Subcutaneous adipose tissue (tissue), 4 donors: ENCODE results near the gene TUB. TPM values are rescaled to one million over a fixed set of nuclear protein-coding genes. Genes with fewer than 3 reads are reported as not detected.

Source experiments
- CTCF ChIP-seq: fragments of 450-650 bp; IDR thresholded peaks from one replicate; pipeline ENCODE4 v1.5.1; 2016; ENCODE audit warnings: low read depth, mild to moderate bottlenecking, control low read depth, antibody characterized with exemption, moderate library complexity
- total RNA-seq, 4 donors: library from RNA; depleted of rRNA; stranded (reverse); fragments of >200 nt; gene quantifications; one replicate each; pipeline ENCODE4 v1.1.0, GENCODE V29; 2016

TUB gene
- total RNA-seq, 4 donors from 2014 or later: 4.2 to 9.8 (median 8.4) TPM

DNA sequence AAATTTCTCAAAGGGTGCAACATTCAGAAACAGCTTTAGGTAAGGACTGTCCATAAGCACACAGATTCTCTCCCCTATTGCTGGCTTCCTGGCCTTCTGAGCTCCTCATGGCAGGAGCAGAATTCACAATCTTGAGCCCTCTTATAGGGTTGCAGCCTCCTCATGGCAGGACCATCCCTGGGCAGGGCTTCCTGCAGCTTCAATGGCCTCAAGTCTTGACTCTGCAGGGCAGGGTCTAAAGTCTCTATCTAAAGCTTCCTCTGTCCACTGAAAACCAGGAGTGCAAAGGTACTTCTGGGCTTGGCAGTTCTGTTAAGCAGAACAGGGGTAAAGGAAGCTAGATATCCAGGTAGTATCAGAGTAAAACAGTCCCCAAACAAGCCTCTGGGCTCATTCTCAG is 28.7 kb downstream of the TUB start:
- no peak for TF ChIP-seq CTCF

DNA sequence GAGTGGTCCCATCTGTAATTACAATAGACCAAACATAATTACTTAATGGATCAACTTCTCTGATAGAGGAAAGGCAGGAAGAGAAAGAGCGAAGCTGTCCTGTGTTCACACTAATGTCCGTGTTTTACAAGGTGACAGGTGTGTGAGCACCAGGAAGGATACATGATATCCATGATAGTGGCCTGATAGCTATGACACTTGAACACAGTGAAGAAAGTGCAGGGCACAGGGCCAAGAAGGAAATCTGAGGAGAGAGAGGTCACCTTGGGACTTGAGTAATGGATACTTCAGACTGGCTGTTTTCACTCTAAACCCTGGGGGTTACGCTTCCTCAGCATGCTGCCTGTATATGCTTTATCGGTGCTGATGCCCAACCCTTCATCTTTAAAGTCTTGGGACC is 29.4 kb downstream of the TUB start:
- no peak for TF ChIP-seq CTCF

GRCh38 chr11:8111636-8112035 is 30.6 kb downstream of the TUB start:
- TF ChIP-seq CTCF: no peak

GRCh38 chr11:8122173-8122764 is 41.3 kb downstream of the TUB start:
- no peak for TF ChIP-seq CTCF

DNA sequence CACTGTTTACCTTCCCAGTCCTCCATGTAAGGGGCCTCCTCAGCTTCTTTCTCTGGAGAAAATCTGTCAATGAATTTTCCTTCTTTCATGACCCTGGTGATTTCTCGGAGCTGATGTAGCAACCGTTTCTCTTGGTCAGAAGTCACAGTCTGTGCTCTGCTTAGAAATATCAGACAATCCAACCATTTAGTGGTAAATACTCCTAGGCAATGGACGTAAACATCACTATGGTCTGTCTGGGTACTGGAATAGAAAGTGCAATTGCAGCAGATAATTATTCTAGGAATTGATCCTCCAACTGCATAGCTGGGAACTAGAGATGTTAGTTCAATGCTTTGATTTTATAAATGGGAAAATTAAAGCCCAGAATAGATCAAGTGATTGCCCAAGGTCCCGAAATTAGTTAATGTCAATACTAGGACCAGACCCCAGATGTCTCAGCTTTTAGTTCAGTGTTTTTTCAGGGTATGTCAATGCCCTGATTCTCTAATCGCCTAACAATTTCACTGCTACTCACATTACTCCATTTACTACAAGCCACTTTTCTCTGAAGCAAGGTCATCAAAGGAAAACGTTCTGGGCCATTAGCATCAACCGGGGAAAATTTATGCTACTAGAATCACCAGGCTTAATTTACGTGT is 45.8 kb downstream of the TUB start:
- no peak for TF ChIP-seq CTCF

- no peak for TF ChIP-seq CTCF
Measured at GRCh38 chr11:8127447-8127846, 46.4 kb downstream of the TUB start.

DNA sequence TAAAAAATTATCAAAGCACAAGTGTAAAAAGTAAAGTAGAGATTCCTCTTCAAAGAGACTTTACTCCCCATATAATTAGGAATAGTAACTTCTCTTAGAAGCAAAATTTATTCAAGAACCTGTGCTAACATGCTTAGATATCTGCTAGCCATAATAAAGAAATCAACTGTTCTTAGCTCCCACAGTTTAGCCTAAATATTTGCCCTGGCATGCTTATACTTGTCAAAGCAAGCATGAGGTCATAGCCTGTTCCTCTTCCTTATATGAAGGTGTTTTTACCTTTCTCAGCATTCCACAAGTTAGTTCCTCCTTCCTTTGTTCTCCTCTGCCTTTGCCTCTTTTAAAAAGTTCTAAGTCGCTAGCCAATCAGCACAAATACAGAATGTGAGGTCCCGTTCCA is 57.5 kb downstream of the TUB start:
- no peak for TF ChIP-seq CTCF
